Hepatocyte (in vitro differentiated cells): ENCODE measurements around the gene HNRNPR. TPM values are rescaled to one million over a fixed set of nuclear protein-coding genes. Genes with fewer than 3 reads are reported as not detected.
A peak's percentile ranks its signal among the peaks of the same experiment; 100 is the strongest.

ENCODE experiments used
- DNase-seq: peaks from one replicate; pipeline ENCODE4 v3.0.0-alpha.2; 2016; ENCODE audit warnings: low spot score
- H2AFZ ChIP-seq: fragments of 200-600 bp; sonication (generic); 2 replicates; pipeline ENCODE4 v1.6.0; 2016; ENCODE audit warnings: antibody characterized with exemption, mild to moderate bottlenecking
- H3K27ac ChIP-seq: fragments of 200-600 bp; sonication (generic); 2 replicates; pipeline ENCODE4 v1.5.1; 2016; ENCODE audit warnings: mild to moderate bottlenecking
- H3K27me3 ChIP-seq: fragments of 200-600 bp; sonication (generic); 2 replicates; pipeline ENCODE4 v1.6.1; 2016
- H3K36me3 ChIP-seq: fragments of 200-600 bp; sonication (generic); replicated peaks from 2 replicates; pipeline ENCODE4 v1.5.1; 2016; ENCODE audit warnings: low read depth; ENCODE audit not compliant: insufficient read depth
- H3K4me1 ChIP-seq: fragments of 200-600 bp; sonication (generic); 2 replicates; pipeline ENCODE4 v1.5.1; 2016; ENCODE audit warnings: mild to moderate bottlenecking, moderate library complexity; ENCODE audit not compliant: insufficient read depth
- H3K4me2 ChIP-seq: fragments of 200-600 bp; sonication (generic); 2 replicates; pipeline ENCODE4 v1.6.0; 2016
- H3K4me3 ChIP-seq: fragments of 200-600 bp; sonication (generic); 2 replicates; pipeline ENCODE4 v1.5.1; 2016; ENCODE audit warnings: mild to moderate bottlenecking
- H3K79me2 ChIP-seq: fragments of 200-600 bp; sonication (generic); 2 replicates; pipeline ENCODE4 v1.6.0; 2017; ENCODE audit warnings: mild to moderate bottlenecking
- H3K9me2 ChIP-seq: fragments of 200-600 bp; sonication (generic); replicated peaks from 2 replicates; pipeline ENCODE4 v1.6.0; 2017; ENCODE audit warnings: mild to moderate bottlenecking; ENCODE audit not compliant: insufficient read depth
- H3K9me3 ChIP-seq: fragments of 200-600 bp; sonication (generic); 2 replicates; pipeline ENCODE4 v1.5.1; 2016; ENCODE audit warnings: low read depth, mild to moderate bottlenecking
- H4K20me1 ChIP-seq: fragments of 200-600 bp; sonication (generic); 2 replicates; pipeline ENCODE4 v1.6.0; 2016; ENCODE audit warnings: mild to moderate bottlenecking; ENCODE audit not compliant: insufficient read depth, poor library complexity, severe bottlenecking
- CTCF ChIP-seq: fragments of 200-600 bp; sonication (generic); IDR thresholded peaks from 2 replicates; pipeline ENCODE4 v1.5.1; 2016; ENCODE audit warnings: antibody characterized with exemption, mild to moderate bottlenecking; ENCODE audit not compliant: poor library complexity
- EZH2 ChIP-seq: fragments of 200-600 bp; sonication (generic); IDR thresholded peaks from 2 replicates; pipeline ENCODE4 v1.6.1; 2016; ENCODE audit warnings: antibody characterized with exemption, mild to moderate bottlenecking, borderline replicate concordance
- EZH2phosphoT487 ChIP-seq: fragments of 200-600 bp; sonication (generic); IDR thresholded peaks from one replicate; pipeline ENCODE4 v1.6.1; 2018; ENCODE audit warnings: antibody characterized with exemption, mild to moderate bottlenecking, low read depth, moderate library complexity; ENCODE audit not compliant: unreplicated experiment, severe bottlenecking
- WGBS: methylation state at CpG from one replicate; pipeline ENCODE4 v1.1.6; 2016; ENCODE audit warnings: low lambda C conversion rate; ENCODE audit errors: missing lambda C conversion rate; 5-methylcytosine and 5-hydroxymethylcytosine counted together
- polyA plus RNA-seq: library from polyadenylated mRNA; unstranded; fragments of >200 nt; fragmentation: Nextera tagmentation; extraction: Ambion mirVana; gene quantifications from 2 replicates; pipeline ENCODE4 v1.2.1, GENCODE V29; 2016
- total RNA-seq: library from RNA; depleted of rRNA; stranded (reverse); fragments of >200 nt; gene quantifications from 2 replicates; pipeline ENCODE4 v1.2.3, GENCODE V29; 2014

HNRNPR gene
- total and polyA plus RNA-seq, 2 experiments from 2014 or later: 106 to 112 TPM

- DNase-seq: no peak
- Histone ChIP-seq H3K27ac (peak overlapping the region; percentile 97), H3K4me1 (peaks cover 29% of the 10 kb centered on the region), H3K36me3 (no peaks in the 10 kb centered on the region), H3K4me3 (no peak overlapping the region), H3K79me2 (peaks cover 35% of the 10 kb centered on the region), H3K27me3 (no peaks in the 10 kb centered on the region), H3K9me2 (no peaks in the 10 kb centered on the region), H2AFZ (no peak overlapping the region), H3K9me3 (no peaks in the 10 kb centered on the region), H4K20me1 (no peaks in the 10 kb centered on the region), H3K4me2 (no peak overlapping the region)
- 72% methylated on average over 10 of the region's 13 CpGs for WGBS
- TF ChIP-seq CTCF: no peak
- TF ChIP-seq EZH2: no peak
- no peak for TF ChIP-seq EZH2phosphoT487
Measured at GRCh38 chr1:23371987-23372880, 28.1 kb upstream of the HNRNPR start.

GRCh38 chr1:23370709-23371584 is 26.9 kb upstream of the HNRNPR start:
- DNase-seq: peak; percentile 57
- no peak overlapping the region for H2AFZ ChIP-seq
- WGBS: 24% methylated on average over 13 of the region's 13 CpGs

GRCh38 chr1:23370330-23370708 is 26.2 kb upstream of the HNRNPR start:
- Histone ChIP-seq H3K36me3 (peaks cover 6% of the 10 kb centered on the region), H3K79me2 (peaks cover 54% of the 10 kb centered on the region), H4K20me1 (no peaks in the 10 kb centered on the region), H3K9me3 (peaks cover 2% of the 10 kb centered on the region), H3K27me3 (no peaks in the 10 kb centered on the region), H3K9me2 (no peaks in the 10 kb centered on the region), H3K4me1 (peaks cover 28% of the 10 kb centered on the region), H2AFZ (no peak overlapping the region), H3K4me3 (peak overlapping the region; percentile 84), H3K4me2 (peak overlapping the region; percentile 87), H3K27ac (peak overlapping the region; percentile 97)
- 73% methylated on average over 5 of the region's 5 CpGs for WGBS
- TF ChIP-seq EZH2phosphoT487: no peak
- TF ChIP-seq EZH2: no peak
- TF ChIP-seq CTCF: peak; percentile 3
- no peak for DNase-seq

More at GRCh38 chr1:23370709-23371584, 26.9 kb upstream of the HNRNPR start:
- H3K27me3 ChIP-seq: no peaks in the 10 kb centered on the region
- H3K4me1 ChIP-seq: peaks cover 28% of the 10 kb centered on the region
- no peaks in the 10 kb centered on the region for H4K20me1 ChIP-seq
- peak overlapping the region; percentile 97 for H3K27ac ChIP-seq
- peaks cover 48% of the 10 kb centered on the region for H3K79me2 ChIP-seq
- TF ChIP-seq EZH2 (no peak), CTCF (no peak), EZH2phosphoT487 (no peak)
- no peaks in the 10 kb centered on the region for H3K9me2 ChIP-seq
- H3K36me3 ChIP-seq: peaks cover 6% of the 10 kb centered on the region
- H3K4me3 ChIP-seq: no peak overlapping the region
- peak overlapping the region; percentile 87 for H3K4me2 ChIP-seq
- H3K9me3 ChIP-seq: peaks cover 2% of the 10 kb centered on the region
